HepG2 (cell line): ENCODE results near the gene CCDC69. TPM values are rescaled to one million over a fixed set of nuclear protein-coding genes. Genes with fewer than 3 reads are reported as not detected.
A peak's percentile ranks its signal among the peaks of the same experiment; 100 is the strongest.

Experiments
- ELF1 ChIP-seq: sonication (generic); formaldehyde crosslinking; IDR thresholded peaks from 2 replicates; pipeline ENCODE4 v1.4.0; 2020; ENCODE audit warnings: missing genetic modification reagents
- HOXA3 ChIP-seq: sonication (generic); formaldehyde crosslinking; IDR thresholded peaks from 2 replicates; pipeline ENCODE4 v1.5.0; 2020; ENCODE audit warnings: missing genetic modification reagents
- KDM2A ChIP-seq: sonication (generic); formaldehyde crosslinking; IDR thresholded peaks from 2 replicates; pipeline ENCODE4 v1.4.0; 2020; ENCODE audit warnings: low read depth, missing genetic modification reagents, borderline replicate concordance
- MED1 ChIP-seq: sonication (generic); formaldehyde crosslinking; IDR thresholded peaks from 2 replicates; pipeline ENCODE4 v1.4.0; 2020; ENCODE audit warnings: missing genetic modification reagents
- RBFOX2 ChIP-seq: fragments of 200-400 bp; formaldehyde crosslinking; IDR thresholded peaks from 2 replicates; pipeline ENCODE4 v1.6.1; 2017; ENCODE audit warnings: low read depth, mild to moderate bottlenecking, low read length
- TP53 ChIP-seq: sonication (generic); formaldehyde crosslinking; conservative IDR thresholded peaks from 2 replicates; pipeline ENCODE4 v1.4.0; 2020; ENCODE audit warnings: missing genetic modification reagents
- ZNF256 ChIP-seq: sonication (generic); formaldehyde crosslinking; conservative IDR thresholded peaks from 2 replicates; pipeline ENCODE4 v1.4.0; 2020; ENCODE audit warnings: missing genetic modification reagents
- ZNF484 ChIP-seq: sonication (generic); formaldehyde crosslinking; IDR thresholded peaks from 2 replicates; pipeline ENCODE4 v1.5.1; 2020; ENCODE audit warnings: mild to moderate bottlenecking, low read depth, missing genetic modification reagents, borderline replicate concordance
- polyA plus RNA-seq, 8 experiments: library from polyadenylated mRNA; depleted of rRNA in 3 of 8; stranded (reverse) in 7 of 8; unstranded in 1 of 8; fragments of >200 nt; fragmentation: Illumina TruSeq in 4 of 8; extraction: Trizol in 4 of 8; gene quantifications; 2 replicates each; pipeline versions ENCODE4 v1.2.1 to v1.2.3, GENCODE V29; 2011 to 2016; ENCODE audit warnings: low read depth in 4 of 8, missing spikeins in 1 of 8, mixed read lengths in 1 of 8; ENCODE audit not compliant: insufficient read depth in 1 of 8
- total RNA-seq, 5 experiments: library from RNA; depleted of rRNA; stranded (reverse); fragments of >200 nt; fragmentation: Illumina TruSeq; extraction: Trizol; gene quantifications; 2 replicates each; pipeline ENCODE4 v1.2.3, GENCODE V29; 2016; ENCODE audit warnings: low read depth in 1 of 5
- TF ChIP-seq, protein P1 (sequence below): sonication (generic); formaldehyde crosslinking; IDR thresholded peaks from 2 replicates; pipeline ENCODE4 v1.4.0; 2020; ENCODE audit warnings: missing genetic modification reagents, borderline replicate concordance
- TF ChIP-seq, protein P2 (sequence below): IDR thresholded peaks from 2 replicates; pipeline ENCODE4 v1.6.1; 2012; ENCODE audit warnings: inconsistent platforms
- TF ChIP-seq, protein P3 (sequence below): sonication (generic); formaldehyde crosslinking; IDR thresholded peaks from 2 replicates; pipeline ENCODE4 v1.5.0; 2020; ENCODE audit warnings: mild to moderate bottlenecking, missing genetic modification reagents
- TF ChIP-seq, protein P4 (sequence below): sonication (generic); formaldehyde crosslinking; IDR thresholded peaks from 2 replicates; pipeline ENCODE4 v1.4.0; 2020; ENCODE audit warnings: mild to moderate bottlenecking, missing genetic modification reagents
- TF ChIP-seq, protein P5 (sequence below): sonication (generic); formaldehyde crosslinking; IDR thresholded peaks from 2 replicates; pipeline ENCODE4 v1.5.1; 2020; ENCODE audit warnings: mild to moderate bottlenecking, missing genetic modification reagents, moderate library complexity
- TF ChIP-seq, protein P6 (sequence below): sonication (generic); formaldehyde crosslinking; IDR thresholded peaks from 2 replicates; pipeline ENCODE4 v1.4.0; 2020; ENCODE audit warnings: mild to moderate bottlenecking, missing genetic modification reagents

CCDC69 gene
- total and polyA plus RNA-seq, 2 of the 13 experiments (the other 11 are each of a cell fraction or from before 2014, with no cell fraction given): 12.2 to 45.2 TPM

DNA sequence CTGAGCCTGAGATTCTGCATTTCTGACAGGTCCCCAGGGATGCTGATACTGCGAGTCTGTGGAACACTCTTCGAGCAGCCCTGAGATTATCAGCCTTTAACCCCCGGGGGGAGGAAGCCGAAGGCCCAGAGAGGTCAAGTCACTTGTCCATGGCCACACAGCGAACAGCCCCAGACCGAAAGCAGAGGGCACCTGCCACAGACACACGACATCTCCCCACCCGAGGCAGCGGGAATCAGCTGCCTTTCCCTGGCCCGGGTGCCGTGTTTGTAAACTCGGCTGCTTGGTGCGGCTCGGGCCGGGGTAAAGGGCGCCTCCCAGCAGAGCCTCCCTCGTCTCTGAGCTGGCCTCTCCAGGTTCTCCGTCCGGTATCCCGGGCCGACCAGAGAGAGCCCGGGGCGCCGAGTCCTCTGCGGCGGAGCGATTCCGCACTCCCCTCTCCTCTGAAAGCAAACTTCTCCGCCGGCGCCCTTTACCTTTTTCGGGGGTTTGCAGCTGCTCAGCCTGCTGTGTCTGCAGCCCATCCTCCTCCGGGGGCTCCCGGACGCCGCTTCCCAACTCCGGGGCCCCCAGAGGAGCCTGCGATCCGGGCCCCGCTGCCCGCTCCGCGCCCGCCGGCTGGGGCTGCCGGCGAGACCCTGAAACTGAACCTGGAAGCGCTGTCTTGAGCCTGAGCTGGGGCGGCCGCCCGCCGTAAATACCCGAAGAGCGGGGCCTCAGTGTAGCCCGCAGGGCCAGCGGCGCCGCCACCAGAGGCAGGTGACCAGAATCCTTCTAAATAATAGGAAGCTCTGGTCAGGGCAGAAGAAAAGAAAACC, at the start of gene CCDC69 (continued):
- TF ChIP-seq, protein P1, sequence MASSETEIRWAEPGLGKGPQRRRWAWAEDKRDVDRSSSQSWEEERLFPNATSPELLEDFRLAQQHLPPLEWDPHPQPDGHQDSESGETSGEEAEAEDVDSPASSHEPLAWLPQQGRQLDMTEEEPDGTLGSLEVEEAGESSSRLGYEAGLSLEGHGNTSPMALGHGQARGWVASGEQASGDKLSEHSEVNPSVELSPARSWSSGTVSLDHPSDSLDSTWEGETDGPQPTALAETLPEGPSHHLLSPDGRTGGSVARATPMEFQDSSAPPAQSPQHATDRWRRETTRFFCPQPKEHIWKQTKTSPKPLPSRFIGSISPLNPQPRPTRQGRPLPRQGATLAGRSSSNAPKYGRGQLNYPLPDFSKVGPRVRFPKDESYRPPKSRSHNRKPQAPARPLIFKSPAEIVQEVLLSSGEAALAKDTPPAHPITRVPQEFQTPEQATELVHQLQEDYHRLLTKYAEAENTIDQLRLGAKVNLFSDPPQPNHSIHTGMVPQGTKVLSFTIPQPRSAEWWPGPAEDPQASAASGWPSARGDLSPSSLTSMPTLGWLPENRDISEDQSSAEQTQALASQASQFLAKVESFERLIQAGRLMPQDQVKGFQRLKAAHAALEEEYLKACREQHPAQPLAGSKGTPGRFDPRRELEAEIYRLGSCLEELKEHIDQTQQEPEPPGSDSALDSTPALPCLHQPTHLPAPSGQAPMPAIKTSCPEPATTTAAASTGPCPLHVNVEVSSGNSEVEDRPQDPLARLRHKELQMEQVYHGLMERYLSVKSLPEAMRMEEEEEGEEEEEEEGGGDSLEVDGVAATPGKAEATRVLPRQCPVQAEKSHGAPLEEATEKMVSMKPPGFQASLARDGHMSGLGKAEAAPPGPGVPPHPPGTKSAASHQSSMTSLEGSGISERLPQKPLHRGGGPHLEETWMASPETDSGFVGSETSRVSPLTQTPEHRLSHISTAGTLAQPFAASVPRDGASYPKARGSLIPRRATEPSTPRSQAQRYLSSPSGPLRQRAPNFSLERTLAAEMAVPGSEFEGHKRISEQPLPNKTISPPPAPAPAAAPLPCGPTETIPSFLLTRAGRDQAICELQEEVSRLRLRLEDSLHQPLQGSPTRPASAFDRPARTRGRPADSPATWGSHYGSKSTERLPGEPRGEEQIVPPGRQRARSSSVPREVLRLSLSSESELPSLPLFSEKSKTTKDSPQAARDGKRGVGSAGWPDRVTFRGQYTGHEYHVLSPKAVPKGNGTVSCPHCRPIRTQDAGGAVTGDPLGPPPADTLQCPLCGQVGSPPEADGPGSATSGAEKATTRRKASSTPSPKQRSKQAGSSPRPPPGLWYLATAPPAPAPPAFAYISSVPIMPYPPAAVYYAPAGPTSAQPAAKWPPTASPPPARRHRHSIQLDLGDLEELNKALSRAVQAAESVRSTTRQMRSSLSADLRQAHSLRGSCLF (CRISPR knock-in tag): no peak
- TF ChIP-seq, protein P2, sequence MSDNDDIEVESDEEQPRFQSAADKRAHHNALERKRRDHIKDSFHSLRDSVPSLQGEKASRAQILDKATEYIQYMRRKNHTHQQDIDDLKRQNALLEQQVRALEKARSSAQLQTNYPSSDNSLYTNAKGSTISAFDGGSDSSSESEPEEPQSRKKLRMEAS: peak; percentile 16; the same call in 1 of the 2 replicates
- TF ChIP-seq ZNF256 (CRISPR knock-in tag) (no peak), KDM2A (0 out of 2 replicates have a peak, but pooled peaks have one; percentile 54), HOXA3 (CRISPR knock-in tag) (no peak), ELF1 (CRISPR knock-in tag) (no peak), ZNF484 (CRISPR knock-in tag) (no peak), MED1 (peak; percentile 70), RBFOX2 (peak; percentile 75), TP53 (CRISPR knock-in tag) (no peak)
- TF ChIP-seq, protein P3, sequence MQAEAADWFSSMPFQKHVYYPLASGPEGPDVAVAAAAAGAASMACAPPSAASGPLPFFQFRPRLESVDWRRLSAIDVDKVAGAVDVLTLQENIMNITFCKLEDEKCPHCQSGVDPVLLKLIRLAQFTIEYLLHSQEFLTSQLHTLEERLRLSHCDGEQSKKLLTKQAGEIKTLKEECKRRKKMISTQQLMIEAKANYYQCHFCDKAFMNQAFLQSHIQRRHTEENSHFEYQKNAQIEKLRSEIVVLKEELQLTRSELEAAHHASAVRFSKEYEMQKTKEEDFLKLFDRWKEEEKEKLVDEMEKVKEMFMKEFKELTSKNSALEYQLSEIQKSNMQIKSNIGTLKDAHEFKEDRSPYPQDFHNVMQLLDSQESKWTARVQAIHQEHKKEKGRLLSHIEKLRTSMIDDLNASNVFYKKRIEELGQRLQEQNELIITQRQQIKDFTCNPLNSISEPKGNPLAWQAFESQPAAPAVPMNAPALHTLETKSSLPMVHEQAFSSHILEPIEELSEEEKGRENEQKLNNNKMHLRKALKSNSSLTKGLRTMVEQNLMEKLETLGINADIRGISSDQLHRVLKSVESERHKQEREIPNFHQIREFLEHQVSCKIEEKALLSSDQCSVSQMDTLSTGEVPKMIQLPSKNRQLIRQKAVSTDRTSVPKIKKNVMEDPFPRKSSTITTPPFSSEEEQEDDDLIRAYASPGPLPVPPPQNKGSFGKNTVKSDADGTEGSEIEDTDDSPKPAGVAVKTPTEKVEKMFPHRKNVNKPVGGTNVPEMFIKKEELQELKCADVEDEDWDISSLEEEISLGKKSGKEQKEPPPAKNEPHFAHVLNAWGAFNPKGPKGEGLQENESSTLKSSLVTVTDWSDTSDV (CRISPR knock-in tag): peak; percentile 23; the same call in 1 of the 2 replicates
- TF ChIP-seq, protein P4, sequence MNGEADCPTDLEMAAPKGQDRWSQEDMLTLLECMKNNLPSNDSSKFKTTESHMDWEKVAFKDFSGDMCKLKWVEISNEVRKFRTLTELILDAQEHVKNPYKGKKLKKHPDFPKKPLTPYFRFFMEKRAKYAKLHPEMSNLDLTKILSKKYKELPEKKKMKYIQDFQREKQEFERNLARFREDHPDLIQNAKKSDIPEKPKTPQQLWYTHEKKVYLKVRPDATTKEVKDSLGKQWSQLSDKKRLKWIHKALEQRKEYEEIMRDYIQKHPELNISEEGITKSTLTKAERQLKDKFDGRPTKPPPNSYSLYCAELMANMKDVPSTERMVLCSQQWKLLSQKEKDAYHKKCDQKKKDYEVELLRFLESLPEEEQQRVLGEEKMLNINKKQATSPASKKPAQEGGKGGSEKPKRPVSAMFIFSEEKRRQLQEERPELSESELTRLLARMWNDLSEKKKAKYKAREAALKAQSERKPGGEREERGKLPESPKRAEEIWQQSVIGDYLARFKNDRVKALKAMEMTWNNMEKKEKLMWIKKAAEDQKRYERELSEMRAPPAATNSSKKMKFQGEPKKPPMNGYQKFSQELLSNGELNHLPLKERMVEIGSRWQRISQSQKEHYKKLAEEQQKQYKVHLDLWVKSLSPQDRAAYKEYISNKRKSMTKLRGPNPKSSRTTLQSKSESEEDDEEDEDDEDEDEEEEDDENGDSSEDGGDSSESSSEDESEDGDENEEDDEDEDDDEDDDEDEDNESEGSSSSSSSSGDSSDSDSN (CRISPR knock-in tag): peak; percentile 82
- TF ChIP-seq, protein P5, sequence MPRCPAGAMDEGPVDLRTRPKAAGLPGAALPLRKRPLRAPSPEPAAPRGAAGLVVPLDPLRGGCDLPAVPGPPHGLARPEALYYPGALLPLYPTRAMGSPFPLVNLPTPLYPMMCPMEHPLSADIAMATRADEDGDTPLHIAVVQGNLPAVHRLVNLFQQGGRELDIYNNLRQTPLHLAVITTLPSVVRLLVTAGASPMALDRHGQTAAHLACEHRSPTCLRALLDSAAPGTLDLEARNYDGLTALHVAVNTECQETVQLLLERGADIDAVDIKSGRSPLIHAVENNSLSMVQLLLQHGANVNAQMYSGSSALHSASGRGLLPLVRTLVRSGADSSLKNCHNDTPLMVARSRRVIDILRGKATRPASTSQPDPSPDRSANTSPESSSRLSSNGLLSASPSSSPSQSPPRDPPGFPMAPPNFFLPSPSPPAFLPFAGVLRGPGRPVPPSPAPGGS: peak; percentile 70; the same call in 1 of the 2 replicates
- TF ChIP-seq, protein P6, sequence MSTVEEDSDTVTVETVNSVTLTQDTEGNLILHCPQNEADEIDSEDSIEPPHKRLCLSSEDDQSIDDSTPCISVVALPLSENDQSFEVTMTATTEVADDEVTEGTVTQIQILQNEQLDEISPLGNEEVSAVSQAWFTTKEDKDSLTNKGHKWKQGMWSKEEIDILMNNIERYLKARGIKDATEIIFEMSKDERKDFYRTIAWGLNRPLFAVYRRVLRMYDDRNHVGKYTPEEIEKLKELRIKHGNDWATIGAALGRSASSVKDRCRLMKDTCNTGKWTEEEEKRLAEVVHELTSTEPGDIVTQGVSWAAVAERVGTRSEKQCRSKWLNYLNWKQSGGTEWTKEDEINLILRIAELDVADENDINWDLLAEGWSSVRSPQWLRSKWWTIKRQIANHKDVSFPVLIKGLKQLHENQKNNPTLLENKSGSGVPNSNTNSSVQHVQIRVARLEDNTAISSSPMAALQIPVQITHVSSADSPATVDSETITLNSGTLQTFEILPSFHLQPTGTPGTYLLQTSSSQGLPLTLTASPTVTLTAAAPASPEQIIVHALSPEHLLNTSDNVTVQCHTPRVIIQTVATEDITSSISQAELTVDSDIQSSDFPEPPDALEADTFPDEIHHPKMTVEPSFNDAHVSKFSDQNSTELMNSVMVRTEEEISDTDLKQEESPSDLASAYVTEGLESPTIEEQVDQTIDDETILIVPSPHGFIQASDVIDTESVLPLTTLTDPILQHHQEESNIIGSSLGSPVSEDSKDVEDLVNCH: no peak
